Peyer's patch (tissue), 4 donors: ENCODE data around the gene VSTM2A. TPM values are rescaled to one million over a fixed set of nuclear protein-coding genes. Genes with fewer than 3 reads are reported as not detected.

Source experiments
- DNase-seq, 3 donors: peaks; one replicate each; pipeline ENCODE4 v3.0.0-alpha.2; 2017 to 2019
- H3K27ac ChIP-seq, 4 donors: fragments of 200-600 bp; sonication (generic); one replicate each; pipeline ENCODE4 v1.5.1; 2016 to 2019
- H3K27me3 ChIP-seq, 2 donors: fragments of 200-600 bp; sonication (generic); one replicate each; pipeline ENCODE4 v1.5.1; 2019
- H3K36me3 ChIP-seq, 3 donors: fragments of 200-600 bp; sonication (generic); one replicate each; pipeline ENCODE4 v1.5.1; 2016 to 2019
- H3K4me1 ChIP-seq, 4 donors: fragments of 200-600 bp; sonication (generic); one replicate each; pipeline ENCODE4 v1.5.1; 2016 to 2019
- H3K4me3 ChIP-seq, 4 donors: fragments of 200-600 bp; sonication (generic); 1 replicate in 3 of 4; 2 replicates in 1 of 4; pipeline ENCODE4 v1.5.1; 2016 to 2019; ENCODE audit warnings: mild to moderate bottlenecking in 1 of 4
- H3K9me3 ChIP-seq, 4 donors: fragments of 200-600 bp; sonication (generic); one replicate each; pipeline ENCODE4 v1.5.1; 2016 to 2019; ENCODE audit warnings: mild to moderate bottlenecking in 1 of 4
- CTCF ChIP-seq, 6 experiments: fragments of 450-650 bp in 4 of 6; fragments of 200-600 bp in 2 of 6; sonication (generic) in 1 of 6; IDR thresholded peaks; one replicate each; pipeline ENCODE4 v1.5.1; 2017 to 2019; ENCODE audit warnings: antibody characterized with exemption in 6 of 6, mild to moderate bottlenecking in 3 of 6, moderate library complexity in 1 of 6
- POLR2A ChIP-seq, 2 donors: fragments of 450-650 bp; IDR thresholded peaks; one replicate each; pipeline ENCODE4 v1.5.1; 2017; ENCODE audit warnings: antibody characterized with exemption in 2 of 2, mild to moderate bottlenecking in 2 of 2, moderate library complexity in 2 of 2
- small RNA-seq, 2 donors: library from RNA; depleted of rRNA; stranded (forward); fragments of <200 nt; gene quantifications; one replicate each; pipeline ENCODE3, GENCODE V24; 2016
- total RNA-seq, 4 donors: library from RNA; depleted of rRNA; stranded (reverse); fragments of >200 nt; gene quantifications; one replicate each; pipeline ENCODE4 v1.1.0, GENCODE V29; 2016

The VSTM2A gene
- total RNA-seq, 4 donors from 2014 or later, result 2.5 TPM; not detected in 3

GRCh38 chr7:54581511-54581910 is 39.3 kb downstream of the VSTM2A start:
- no peaks in the 10 kb centered on the region for H3K9me3 ChIP-seq
- no peak for DNase-seq

GRCh38 chr7:54591404-54592386 is 49.5 kb downstream of the VSTM2A start:
- H3K27me3 ChIP-seq, result no peaks in the 10 kb centered on the region
- no peaks in the 10 kb centered on the region for H3K4me1 ChIP-seq
- no peak overlapping the region for H3K27ac ChIP-seq
- TF ChIP-seq CTCF (IDR thresholded peaks at IDR 0.05) (no peak), POLR2A (IDR thresholded peaks at IDR 0.05) (no peak)
- no peaks in the 10 kb centered on the region for H3K36me3 ChIP-seq
- no peak overlapping the region for H3K4me3 ChIP-seq
- no peaks in the 10 kb centered on the region for H3K9me3 ChIP-seq
- DNase-seq, result no peak

More at GRCh38 chr7:54581511-54581910, 39.3 kb downstream of the VSTM2A start:
- Histone ChIP-seq H3K4me1 (no peaks in the 10 kb centered on the region), H3K27ac (no peak overlapping the region), H3K27me3 (no peaks in the 10 kb centered on the region), H3K36me3 (no peaks in the 10 kb centered on the region), H3K4me3 (no peak overlapping the region)
- no peak for TF ChIP-seq POLR2A (IDR thresholded peaks at IDR 0.05)
- no peak for TF ChIP-seq CTCF (IDR thresholded peaks at IDR 0.05)

- Histone ChIP-seq H3K36me3 (no peaks in the 10 kb centered on the region), H3K4me3 (no peak overlapping the region), H3K9me3 (no peaks in the 10 kb centered on the region), H3K27me3 (no peaks in the 10 kb centered on the region), H3K4me1 (no peaks in the 10 kb centered on the region), H3K27ac (no peak overlapping the region)
- no peak for DNase-seq
- TF ChIP-seq CTCF (IDR thresholded peaks at IDR 0.05) (no peak), POLR2A (IDR thresholded peaks at IDR 0.05) (no peak)
Measured at GRCh38 chr7:54596747-54597146, 54.6 kb downstream of the VSTM2A start.

GRCh38 chr7:54615537-54615936 is 73.4 kb downstream of the VSTM2A start:
- Histone ChIP-seq H3K36me3 (no peaks in the 10 kb centered on the region), H3K9me3 (no peaks in the 10 kb centered on the region), H3K4me1 (no peaks in the 10 kb centered on the region), H3K27me3 (no peaks in the 10 kb centered on the region), H3K4me3 (no peak overlapping the region), H3K27ac (no peak overlapping the region)
- TF ChIP-seq CTCF (IDR thresholded peaks at IDR 0.05), result no peak
- TF ChIP-seq POLR2A (IDR thresholded peaks at IDR 0.05), result no peak
- DNase-seq, result no peak

Small RNA genes lying within 50 kb of the gene (small RNA-seq; reads per million reads assigned to genes)
- gene RNU6-1125P, result 0 reads per million in 2 donors

Other genes with a start within 250 kb of the VSTM2A start
- gene SEC61G, start 216.8 kb downstream of the VSTM2A start, total RNA-seq, result 100 to 1,000 TPM in 2 of 4 donors, 10 to 100 TPM in 2; 55.3 to 172 (median 118) TPM